Endothelial cell of umbilical vein (primary cell): Measurements from ENCODE around the gene EMC9. TPM values are rescaled to one million over a fixed set of nuclear protein-coding genes. Genes with fewer than 3 reads are reported as not detected.
A peak's percentile ranks its signal among the peaks of the same experiment; 100 is the strongest.

ENCODE experiments used
- BruUV-seq: library from RNA; stranded (reverse); fragments of 400-500 nt; replicated peaks from 2 replicates; lab custom pipeline; 2021; lab: Mats Ljungman, UMichigan
- CTCF ChIA-PET: fragments of 300-600, 350-600 bp; sonication (Branson Sonifier 250); formaldehyde crosslinking; loops from one replicate; lab custom pipeline; 2021; ENCODE audit warnings: antibody characterized with exemption, inconsistent platforms; lab: Charles Lee
- POLR2A ChIA-PET: fragments of 300-600, 350-600 bp; sonication (Branson Sonifier 250); formaldehyde crosslinking; loops from one replicate; lab custom pipeline; 2021; ENCODE audit warnings: antibody characterized with exemption, inconsistent platforms; lab: Charles Lee
- DNase-seq: peaks from one replicate; pipeline ENCODE4 v3.0.0-alpha.2; 2011; ENCODE audit warnings: low read depth, low spot score
- FAIRE-seq: peaks from 2 replicates; lab custom pipeline; 2011; peaks lifted over from hg19 to GRCh38; lab: Jason Lieb, UNC
- H2AFZ ChIP-seq: 2 replicates; pipeline ENCODE4 v1.6.0; 2012; ENCODE audit warnings: low read depth, low read length, control low read depth, inconsistent platforms
- H3K27ac ChIP-seq: 2 replicates; pipeline ENCODE4 v1.5.1; 2011; ENCODE audit warnings: low read depth, mild to moderate bottlenecking, control low read depth, low read length, moderate library complexity; ENCODE audit not compliant: insufficient read depth
- H3K27me3 ChIP-seq, 2 experiments: 2 replicates each; pipeline versions ENCODE4 v1.6.0 to v1.6.1; 2011; ENCODE audit warnings: low read length in 2 of 2, mixed read lengths in 1 of 2; ENCODE audit not compliant: control insufficient read depth in 2 of 2, insufficient read depth in 2 of 2
- H3K36me3 ChIP-seq, 2 experiments: 2 replicates in 1 of 2; 3 replicates in 1 of 2; pipeline ENCODE4 v1.5.1; 2011; ENCODE audit warnings: low read length in 2 of 2, mild to moderate bottlenecking in 1 of 2, moderate library complexity in 1 of 2; ENCODE audit not compliant: control insufficient read depth in 2 of 2, insufficient read depth in 2 of 2; ENCODE audit errors: extremely low read depth in 1 of 2
- H3K4me1 ChIP-seq: 3 replicates; pipeline ENCODE4 v1.5.1; 2011; ENCODE audit warnings: mild to moderate bottlenecking, low read length; ENCODE audit not compliant: control insufficient read depth, insufficient read depth; ENCODE audit errors: extremely low read depth
- H3K4me2 ChIP-seq: 2 replicates; pipeline ENCODE4 v1.6.1; 2011; ENCODE audit warnings: low read length, control low read depth, mixed read lengths; ENCODE audit not compliant: insufficient read depth
- H3K4me3 ChIP-seq, 3 experiments: fragments of 200-600 bp in 1 of 3; sonication (generic), shearing (Covaris generic) in 1 of 3; replicated peaks in 1 of 3; 2 replicates each; pipeline ENCODE4 v1.5.1; 2011 to 2016; ENCODE audit warnings: control low read depth in 3 of 3, low read length in 3 of 3, mild to moderate bottlenecking in 2 of 3, inconsistent platforms in 1 of 3, low read depth in 1 of 3, moderate library complexity in 1 of 3; ENCODE audit not compliant: insufficient read depth in 1 of 3
- H3K79me2 ChIP-seq: 2 replicates; pipeline ENCODE4 v1.6.0; 2012; ENCODE audit warnings: low read length, inconsistent platforms; ENCODE audit not compliant: control insufficient read depth, insufficient read depth
- H3K9ac ChIP-seq: replicated peaks from 2 replicates; pipeline ENCODE3; 2011; ENCODE audit warnings: low read length, control low read depth; ENCODE audit not compliant: insufficient read depth; ENCODE audit errors: extremely low read depth
- H3K9me1 ChIP-seq: replicated peaks from 3 replicates; pipeline ENCODE4 v1.6.0; 2011; ENCODE audit warnings: mild to moderate bottlenecking, low read length; ENCODE audit not compliant: control insufficient read depth, insufficient read depth; ENCODE audit errors: extremely low read depth
- H3K9me3 ChIP-seq: replicated peaks from 2 replicates; pipeline ENCODE4 v1.5.1; 2012; ENCODE audit warnings: low read length, inconsistent platforms; ENCODE audit not compliant: control insufficient read depth, insufficient read depth
- H4K20me1 ChIP-seq: replicated peaks from 2 replicates; pipeline ENCODE3; 2011; ENCODE audit warnings: mild to moderate bottlenecking, low read length; ENCODE audit not compliant: control insufficient read depth, insufficient read depth; ENCODE audit errors: extremely low read depth
- CTCF ChIP-seq, 2 donors: IDR thresholded peaks; 1 replicate in 1 of 2; 2 replicates in 1 of 2; pipeline ENCODE4 v1.5.1; 2011; ENCODE audit warnings: low read length in 2 of 2, mild to moderate bottlenecking in 2 of 2, moderate library complexity in 2 of 2, control low read depth in 1 of 2, inconsistent platforms in 1 of 2, low read depth in 1 of 2; ENCODE audit not compliant: insufficient read depth in 1 of 2; ENCODE audit errors: extremely low read depth in 1 of 2
- EZH2 ChIP-seq: IDR thresholded peaks from 2 replicates; pipeline ENCODE4 v1.6.1; 2012; ENCODE audit warnings: borderline replicate concordance, low read depth, mild to moderate bottlenecking, moderate library complexity, low read length, inconsistent platforms; ENCODE audit not compliant: severe bottlenecking
- FOS ChIP-seq: IDR thresholded peaks from 2 replicates; pipeline ENCODE4 v1.6.1; 2011; ENCODE audit warnings: mild to moderate bottlenecking, low read length, moderate library complexity, borderline replicate concordance; ENCODE audit not compliant: insufficient read depth
- GATA2 ChIP-seq: IDR thresholded peaks from 2 replicates; pipeline ENCODE4 v1.7.0; 2011; ENCODE audit warnings: low read depth, mild to moderate bottlenecking, moderate library complexity, mixed read lengths, low read length; ENCODE audit not compliant: insufficient read length, insufficient read depth
- JUN ChIP-seq: IDR thresholded peaks from 2 replicates; pipeline ENCODE4 v1.6.1; 2011; ENCODE audit warnings: borderline replicate concordance, low read depth; ENCODE audit not compliant: insufficient read length, insufficient read depth
- MAX ChIP-seq: IDR thresholded peaks from 2 replicates; pipeline ENCODE4 v1.6.1; 2011; ENCODE audit not compliant: insufficient read depth, insufficient read length
- MYC ChIP-seq: IDR thresholded peaks from one replicate; pipeline ENCODE4 v1.6.1; 2011; ENCODE audit warnings: mild to moderate bottlenecking, low read depth, low read length
- POLR2A ChIP-seq: IDR thresholded peaks from 2 replicates; pipeline ENCODE4 v1.6.1; 2012; ENCODE audit warnings: low read depth, mild to moderate bottlenecking, control low read depth, low read length
- POLR2AphosphoS5 ChIP-seq: IDR thresholded peaks from 2 replicates; pipeline ENCODE4 v1.6.1; 2012; ENCODE audit warnings: low read depth, mild to moderate bottlenecking, control low read depth, low read length, moderate library complexity; ENCODE audit not compliant: insufficient read depth
- dilution Hi-C: fragments of 300-500 bp; cut with MboI; formaldehyde crosslinking; loops from one replicate; pipeline ENCODE4 v1.15.0; 2019; ENCODE audit warnings: low sequenced_read_pairs; ENCODE audit not compliant: extremely low pct_ligation_motif_present
- intact Hi-C: fragments of 100-400 bp; cut with micrococcal nuclease; formaldehyde crosslinking; loops from one replicate; pipeline ENCODE4 v1.10.0; 2022
- polyA plus RNA-seq, 4 experiments: library from polyadenylated mRNA; depleted of rRNA in 3 of 4; stranded (reverse) in 3 of 4; unstranded in 1 of 4; fragments of >200 nt; gene quantifications; 2 replicates each; pipeline versions ENCODE4 v1.2.1 to v1.2.3, GENCODE V29; 2011 to 2012; ENCODE audit warnings: missing spikeins in 1 of 4
- total RNA-seq: library from RNA; stranded (reverse); gene quantifications from 2 replicates; pipeline ENCODE4 v1.2.3, GENCODE V29; 2021

The EMC9 gene
- total and polyA plus RNA-seq, 2 donors (not counting 3 experiments of a cell fraction or from before 2014, with no cell fraction given), result 21.8 to 31.8 TPM

GRCh38 chr14:24146453-24146977 is 5.1 kb upstream of the EMC9 start, which contains the start of gene PSME2:
TSS of gene PSME2 (minus strand) at chr14:24146610. CDS start at chr14:24146581, 29 bp downstream.
- Histone ChIP-seq H3K9me3 (no peaks in the 10 kb centered on the region), H3K9ac (peak within 1 kb of the TSS; percentile 72), H3K27me3 (no peaks in the 10 kb centered on the region), H2AFZ (peak within 1 kb of the TSS; percentile 91), H3K27ac (peak within 1 kb of the TSS; percentile 52), H3K4me3 (peak within 1 kb of the TSS; percentile 59 to 86 (median 79)), H3K79me2 (peaks cover 25% of the 10 kb centered on the region), H3K9me1 (no peaks in the 10 kb centered on the region), H4K20me1 (no peaks in the 10 kb centered on the region), H3K4me2 (peak within 1 kb of the TSS; percentile 95), H3K4me1 (peaks cover 19% of the 10 kb centered on the region), H3K36me3 (peaks cover 0 to 21% of the 10 kb centered on the region in 2 experiments)
- intact Hi-C loops (loop anchor here (1.0 to 5.0 kb wide), 5 partner anchors 32 to 286 kb away; partner anchors contain the start of genes DCAF11, DHRS1, IPO4 and NFATC4), dilution Hi-C loops (no loop called here)
- FAIRE-seq (no peak), DNase-seq (peak; percentile 99)
- ChIA-PET POLR2A (interaction anchor here (0.5 to 2.0 kb wide), 9 partner anchors 9 to 245 kb away, joined by 3 to 13 read pairs (median 5); partner anchors contain the start of genes CHMP4A, DCAF11, IRF9 and NRL), CTCF (interaction anchor here (0.7 to 7.8 kb wide), 12 partner anchors 10 to 187 kb away, joined by 3 to 63 read pairs (median 4); partner anchors contain the start of genes CIDEB, IRF9, PSME1 and TINF2)
- TF ChIP-seq POLR2AphosphoS5 (peak; percentile 59), CTCF (IDR thresholded peaks at IDR 0.05; ENCODE audit: extremely low read depth in 1 of 2, insufficient read depth in 1 of 2, low read depth in 1 of 2, low read length in 2 of 2) (no peak), EZH2 (no peak), JUN (no peak), MAX (peak; percentile 1), FOS (no peak), GATA2 (no peak), MYC (no peak), POLR2A (no peak)
- no TSS peak for BruUV-seq
